MCF 10A (cell line): ENCODE data around the gene ZNF91. TPM values are rescaled to one million over a fixed set of nuclear protein-coding genes. Genes with fewer than 3 reads are reported as not detected.

Source experiments
- BruUV-seq: library from RNA; stranded (reverse); fragments of 400-500 nt; replicated peaks from 2 replicates; lab custom pipeline; 2021; lab: Mats Ljungman, UMichigan
- CTCF ChIA-PET: fragments of 300-600 bp; sonication (Branson Sonifier 250); formaldehyde crosslinking; extraction: SDS; loops from one replicate; lab custom pipeline; 2021; ENCODE audit warnings: antibody characterized with exemption, inconsistent platforms; lab: Yijun Ruan, JAX
- POLR2A ChIA-PET: fragments of 300-600, 350-650 bp; sonication (Branson Sonifier 250); formaldehyde crosslinking; extraction: SDS; loops from one replicate; lab custom pipeline; 2020; ENCODE audit warnings: antibody characterized with exemption, inconsistent platforms; lab: Yijun Ruan, JAX
- DNase-seq: peaks from one replicate; pipeline ENCODE4 v3.0.0-alpha.2; 2018; ENCODE audit not compliant: unreplicated experiment
- H3K27ac Mint-ChIP-seq: one replicate; pipeline ENCODE4 v1.8.0; 2022; ENCODE audit warnings: mild to moderate bottlenecking, low read depth, mixed read lengths; ENCODE audit not compliant: unreplicated experiment
- H3K27me3 Mint-ChIP-seq: one replicate; pipeline ENCODE4 v1.8.0; 2022; ENCODE audit warnings: mixed read lengths; ENCODE audit not compliant: insufficient read depth, unreplicated experiment
- H3K36me3 Mint-ChIP-seq: one replicate; pipeline ENCODE4 v1.8.0; 2022; ENCODE audit warnings: mild to moderate bottlenecking, moderate library complexity, mixed read lengths; ENCODE audit not compliant: insufficient read depth, unreplicated experiment
- H3K4me1 Mint-ChIP-seq: one replicate; pipeline ENCODE4 v1.8.0; 2022; ENCODE audit warnings: mixed read lengths; ENCODE audit not compliant: insufficient read depth, unreplicated experiment
- H3K4me3 Mint-ChIP-seq: one replicate; pipeline ENCODE4 v1.8.0; 2022; ENCODE audit warnings: mild to moderate bottlenecking, moderate library complexity, mixed read lengths; ENCODE audit not compliant: unreplicated experiment
- H3K9me3 Mint-ChIP-seq: one replicate; pipeline ENCODE4 v1.8.0; 2022; ENCODE audit warnings: mixed read lengths; ENCODE audit not compliant: unreplicated experiment
- intact Hi-C: fragments of 100-400 bp; cut with micrococcal nuclease; formaldehyde crosslinking; loops from 2 replicates; pipeline ENCODE4 v1.14.1; 2022
- total RNA-seq: library from RNA; stranded (reverse); gene quantifications from 2 replicates; pipeline ENCODE4 v1.2.3, GENCODE V29; 2022
- TF ChIP-seq, protein P1 (sequence below): fragments of 200-600 bp; IDR thresholded peaks from one replicate; pipeline ENCODE4 v1.8.0; 2022; ENCODE audit warnings: antibody characterized with exemption, mild to moderate bottlenecking; ENCODE audit not compliant: unreplicated experiment

The ZNF91 gene
- total RNA-seq, 1 experiment from 2014 or later, result 15.8 TPM

DNA sequence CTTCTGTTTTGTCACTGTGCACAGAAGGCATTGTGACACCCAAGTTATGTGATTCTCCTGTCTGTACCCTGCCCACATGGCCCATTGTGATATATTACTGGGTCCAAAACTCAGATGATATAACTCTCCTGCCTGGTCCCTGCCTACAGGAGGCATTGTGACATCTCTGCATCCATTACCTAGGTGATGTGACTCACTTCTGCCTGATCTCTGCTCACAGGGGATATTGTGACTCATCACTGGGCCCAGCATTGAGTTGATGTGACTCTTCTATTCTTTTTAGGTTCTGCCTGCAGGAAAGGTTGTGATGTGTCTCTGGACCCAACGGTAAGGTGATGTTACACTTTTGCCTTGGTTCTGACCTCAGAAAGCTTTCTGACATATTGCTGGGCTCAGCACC, 77.1 kb downstream of the ZNF91 start:
- H3K4me3 Mint-ChIP-seq, result no peak overlapping the region
- ChIA-PET POLR2A (no interaction called here), CTCF (no interaction called here)
- H3K4me1 Mint-ChIP-seq, result no peaks in the 10 kb centered on the region
- DNase-seq, result peak; percentile 58
- H3K27me3 Mint-ChIP-seq, result no peaks in the 10 kb centered on the region
- H3K27ac Mint-ChIP-seq, result no peak overlapping the region
- H3K36me3 Mint-ChIP-seq, result peaks cover 2% of the 10 kb centered on the region
- BruUV-seq, result no TSS peak
- peaks cover 38% of the 10 kb centered on the region for H3K9me3 Mint-ChIP-seq
- intact Hi-C loops, result no loop called here
- TF ChIP-seq, protein P1, sequence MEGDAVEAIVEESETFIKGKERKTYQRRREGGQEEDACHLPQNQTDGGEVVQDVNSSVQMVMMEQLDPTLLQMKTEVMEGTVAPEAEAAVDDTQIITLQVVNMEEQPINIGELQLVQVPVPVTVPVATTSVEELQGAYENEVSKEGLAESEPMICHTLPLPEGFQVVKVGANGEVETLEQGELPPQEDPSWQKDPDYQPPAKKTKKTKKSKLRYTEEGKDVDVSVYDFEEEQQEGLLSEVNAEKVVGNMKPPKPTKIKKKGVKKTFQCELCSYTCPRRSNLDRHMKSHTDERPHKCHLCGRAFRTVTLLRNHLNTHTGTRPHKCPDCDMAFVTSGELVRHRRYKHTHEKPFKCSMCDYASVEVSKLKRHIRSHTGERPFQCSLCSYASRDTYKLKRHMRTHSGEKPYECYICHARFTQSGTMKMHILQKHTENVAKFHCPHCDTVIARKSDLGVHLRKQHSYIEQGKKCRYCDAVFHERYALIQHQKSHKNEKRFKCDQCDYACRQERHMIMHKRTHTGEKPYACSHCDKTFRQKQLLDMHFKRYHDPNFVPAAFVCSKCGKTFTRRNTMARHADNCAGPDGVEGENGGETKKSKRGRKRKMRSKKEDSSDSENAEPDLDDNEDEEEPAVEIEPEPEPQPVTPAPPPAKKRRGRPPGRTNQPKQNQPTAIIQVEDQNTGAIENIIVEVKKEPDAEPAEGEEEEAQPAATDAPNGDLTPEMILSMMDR, result no peak

DNA sequence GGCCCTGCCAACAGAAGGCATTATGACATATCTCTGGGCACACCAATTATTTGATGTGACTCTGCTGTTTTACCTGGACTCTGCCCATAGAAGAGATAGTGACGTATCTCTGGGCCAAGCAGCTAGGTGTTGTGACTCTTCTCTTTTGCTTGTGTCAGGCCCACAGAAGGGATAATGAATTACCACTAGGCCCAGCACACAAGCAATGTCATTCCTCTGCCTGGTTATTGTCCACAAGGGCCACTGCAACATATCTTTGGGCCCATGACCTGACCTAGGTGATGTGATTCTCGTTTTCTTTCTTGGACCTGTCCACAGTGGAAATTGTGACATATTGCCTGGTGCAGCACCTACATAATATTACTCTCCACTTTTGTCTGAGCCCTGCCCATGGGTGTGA, 80.0 kb downstream of the ZNF91 start:
- intact Hi-C loops, result no loop called here
- POLR2A ChIA-PET, result no interaction called here
- TF ChIP-seq, protein P1, result no peak
- peaks cover 22% of the 10 kb centered on the region for H3K9me3 Mint-ChIP-seq
- BruUV-seq, result no TSS peak
- H3K27me3 Mint-ChIP-seq, result no peaks in the 10 kb centered on the region
- H3K4me3 Mint-ChIP-seq, result no peak overlapping the region
- no peak for DNase-seq
- H3K36me3 Mint-ChIP-seq, result no peaks in the 10 kb centered on the region
- CTCF ChIA-PET, result interaction anchor here (0.6 kb wide), 1 partner anchor 20 kb away, joined by 3 read pairs; no protein-coding TSS in a partner anchor
- no peak overlapping the region for H3K27ac Mint-ChIP-seq
- H3K4me1 Mint-ChIP-seq, result no peaks in the 10 kb centered on the region

DNA sequence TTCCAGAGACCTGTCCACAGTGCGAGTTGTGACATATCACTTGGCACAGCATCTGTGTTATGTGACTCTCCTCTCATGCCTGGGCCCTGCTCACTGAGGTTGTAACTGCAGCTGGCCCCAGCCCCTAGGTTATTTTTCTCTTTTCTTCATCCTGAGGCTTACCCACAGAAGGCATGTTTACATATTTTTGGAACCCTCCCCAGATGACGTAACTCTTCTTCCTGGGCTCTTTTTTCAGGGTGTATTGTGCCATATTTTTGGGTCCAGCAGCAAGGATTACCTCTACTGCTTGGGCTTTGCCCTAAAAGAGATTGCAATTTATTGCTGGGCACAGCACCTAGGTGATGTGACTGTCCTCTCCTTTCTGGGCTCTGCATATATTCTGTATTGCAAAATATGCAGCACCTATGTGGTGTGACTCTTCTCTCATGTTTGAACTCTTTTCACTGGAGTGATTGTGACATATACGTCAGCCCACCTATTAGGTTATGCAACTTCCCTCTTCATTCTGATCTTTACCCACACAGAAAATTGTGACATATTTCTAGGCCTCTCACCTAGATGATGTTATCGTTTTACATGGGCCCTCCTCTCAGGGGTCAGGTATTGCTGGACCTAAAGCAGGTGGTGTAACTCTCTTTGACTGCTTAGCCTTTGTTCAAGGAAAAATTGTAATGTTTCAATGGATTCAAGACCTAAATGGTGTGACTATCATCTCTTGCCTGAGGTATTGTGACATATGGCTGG, 80.6 kb downstream of the ZNF91 start:
- H3K27ac Mint-ChIP-seq, result no peak overlapping the region
- CTCF ChIA-PET, result interaction anchor here (0.6 kb wide), 1 partner anchor 19 kb away, joined by 3 read pairs; no protein-coding TSS in a partner anchor
- no peaks in the 10 kb centered on the region for H3K27me3 Mint-ChIP-seq
- POLR2A ChIA-PET, result no interaction called here
- no peaks in the 10 kb centered on the region for H3K4me1 Mint-ChIP-seq
- BruUV-seq, result no TSS peak
- H3K9me3 Mint-ChIP-seq, result peaks cover 22% of the 10 kb centered on the region
- H3K4me3 Mint-ChIP-seq, result no peak overlapping the region
- TF ChIP-seq, protein P1, result no peak
- intact Hi-C loops, result no loop called here
- DNase-seq, result no peak
- no peaks in the 10 kb centered on the region for H3K36me3 Mint-ChIP-seq

DNA sequence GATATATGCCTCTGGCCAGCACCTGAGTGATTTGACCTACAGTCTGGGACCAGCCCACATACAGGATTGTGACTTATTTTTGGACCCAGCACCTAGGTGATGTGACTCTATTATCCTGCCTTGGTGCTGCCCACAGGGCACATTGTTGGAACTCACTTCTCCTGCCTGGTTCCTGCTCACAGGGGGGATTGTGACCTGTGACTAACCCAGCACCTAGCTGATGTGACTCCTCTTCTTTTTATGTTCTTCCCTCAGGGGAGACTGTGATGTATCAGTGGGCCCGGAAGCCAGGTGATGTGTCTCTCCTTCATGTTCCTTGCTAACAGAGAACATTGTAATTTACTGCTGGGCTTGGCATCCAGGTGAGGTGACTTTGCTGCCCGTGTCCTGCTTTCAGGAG, 82.1 kb downstream of the ZNF91 start:
- POLR2A ChIA-PET, result no interaction called here
- H3K4me3 Mint-ChIP-seq, result no peak overlapping the region
- H3K9me3 Mint-ChIP-seq, result peaks cover 19% of the 10 kb centered on the region
- TF ChIP-seq, protein P1, result no peak
- CTCF ChIA-PET, result no interaction called here
- no peaks in the 10 kb centered on the region for H3K4me1 Mint-ChIP-seq
- no TSS peak for BruUV-seq
- no peaks in the 10 kb centered on the region for H3K36me3 Mint-ChIP-seq
- H3K27me3 Mint-ChIP-seq, result no peaks in the 10 kb centered on the region
- DNase-seq, result no peak
- no peak overlapping the region for H3K27ac Mint-ChIP-seq
- intact Hi-C loops, result no loop called here
